HUES64 (cell line): Measurements from ENCODE around the gene ATP6V1B1. TPM values are rescaled to one million over a fixed set of nuclear protein-coding genes. Genes with fewer than 3 reads are reported as not detected.

Experiments
- H3K27ac ChIP-seq: 2 replicates; pipeline ENCODE4 v1.7.0; 2013; ENCODE audit warnings: low read depth, low read length, inconsistent platforms
- H3K27me3 ChIP-seq: 2 replicates; pipeline ENCODE4 v1.6.1; 2013; ENCODE audit warnings: mild to moderate bottlenecking, low read length; ENCODE audit not compliant: insufficient read depth
- H3K36me3 ChIP-seq: 2 replicates; pipeline ENCODE4 v1.6.1; 2013; ENCODE audit warnings: mild to moderate bottlenecking, low read length; ENCODE audit not compliant: insufficient read depth
- H3K4me1 ChIP-seq: 2 replicates; pipeline ENCODE4 v1.6.1; 2013; ENCODE audit warnings: mild to moderate bottlenecking, low read length, moderate library complexity; ENCODE audit not compliant: insufficient read depth
- H3K4me3 ChIP-seq: 2 replicates; pipeline ENCODE4 v1.5.1; 2013; ENCODE audit warnings: mild to moderate bottlenecking, low read length, moderate library complexity
- H3K9ac ChIP-seq: 2 replicates; pipeline ENCODE4 v1.6.1; 2013; ENCODE audit warnings: mild to moderate bottlenecking, low read depth, low read length
- H3K9me3 ChIP-seq: 2 replicates; pipeline ENCODE4 v1.6.1; 2013; ENCODE audit warnings: low read depth, low read length; ENCODE audit not compliant: insufficient read depth
- WGBS: fragments of 150-250, 120-280 bp; methylation state at CpG from one replicate; pipeline ENCODE4 v1.1.7; 2013; ENCODE audit warnings: missing lambda C conversion rate; 5-methylcytosine and 5-hydroxymethylcytosine counted together
- polyA plus RNA-seq, 2 experiments: library from polyadenylated mRNA; stranded (reverse); fragments of 50-300 nt; gene quantifications; one replicate each; pipeline ENCODE4 v1.2.3, GENCODE V29; 2013

Gene ATP6V1B1
- not detected for polyA plus RNA-seq (2013, experiment 1 of 2)
- polyA plus RNA-seq (2013, experiment 2 of 2), result 0.19 TPM

GRCh38 chr2:70935468-70936164, at the start of gene ATP6V1B1:
TSS of gene ATP6V1B1 (plus strand) at chr2:70935900. CDS start at chr2:70935955, 55 bp downstream.
- H3K27ac ChIP-seq, result no peak within 1 kb of the TSS
- H3K9me3 ChIP-seq, result no peaks in the 10 kb centered on the region
- no peaks in the 10 kb centered on the region for H3K36me3 ChIP-seq
- peaks cover 45% of the 10 kb centered on the region for H3K27me3 ChIP-seq
- peaks cover 14% of the 10 kb centered on the region for H3K4me1 ChIP-seq
- no peak within 1 kb of the TSS for H3K4me3 ChIP-seq
- no peak within 1 kb of the TSS for H3K9ac ChIP-seq
- 70% methylated on average over 11 of the region's 14 CpGs for WGBS

GRCh38 chr2:70886541-70886987, 49.1 kb upstream of the ATP6V1B1 start:
- 9% methylated on average over 9 of the region's 10 CpGs for WGBS
- Histone ChIP-seq H3K4me3 (no peak overlapping the region), H3K36me3 (no peaks in the 10 kb centered on the region), H3K27ac (no peak overlapping the region), H3K27me3 (peaks cover 99% of the 10 kb centered on the region), H3K4me1 (0 out of 2 replicates have a peak, but pooled peaks cover 7% of the 10 kb centered on the region), H3K9me3 (peaks cover 6% of the 10 kb centered on the region; the same call in 1 of the 2 replicates), H3K9ac (no peak overlapping the region)

GRCh38 chr2:70887208-70887549, 48.5 kb upstream of the ATP6V1B1 start:
- H3K9ac ChIP-seq, result peak overlapping the region; percentile 39; the same call in 1 of the 2 replicates
- peaks cover 6% of the 10 kb centered on the region; the same call in 1 of the 2 replicates for H3K9me3 ChIP-seq
- H3K27me3 ChIP-seq, result peaks cover 100% of the 10 kb centered on the region
- WGBS, result 1% methylated on average over 8 of the region's 8 CpGs
- H3K4me1 ChIP-seq, result 0 out of 2 replicates have a peak, but pooled peaks cover 7% of the 10 kb centered on the region
- H3K4me3 ChIP-seq, result peak overlapping the region; percentile 50
- H3K36me3 ChIP-seq, result no peaks in the 10 kb centered on the region
- H3K27ac ChIP-seq, result no peak overlapping the region

GRCh38 chr2:70887550-70888246, 48.0 kb upstream of the ATP6V1B1 start:
- peaks cover 100% of the 10 kb centered on the region for H3K27me3 ChIP-seq
- peak overlapping the region; percentile 39; the same call in 1 of the 2 replicates for H3K9ac ChIP-seq
- 0 out of 2 replicates have a peak, but pooled peaks cover 7% of the 10 kb centered on the region for H3K4me1 ChIP-seq
- under 1% methylated on average over 58 of the region's 58 CpGs for WGBS
- H3K9me3 ChIP-seq, result peaks cover 6% of the 10 kb centered on the region; the same call in 1 of the 2 replicates
- H3K36me3 ChIP-seq, result no peaks in the 10 kb centered on the region
- H3K27ac ChIP-seq, result no peak overlapping the region
- H3K4me3 ChIP-seq, result peak overlapping the region; percentile 50

- H3K27ac ChIP-seq, result no peak overlapping the region
- 1% methylated on average over 27 of the region's 27 CpGs for WGBS
- H3K9me3 ChIP-seq, result peaks cover 1% of the 10 kb centered on the region; the same call in 1 of the 2 replicates
- 0 out of 2 replicates have a peak, but pooled peaks cover 7% of the 10 kb centered on the region for H3K4me1 ChIP-seq
- peak overlapping the region; percentile 24; the same call in 1 of the 2 replicates for H3K4me3 ChIP-seq
- H3K9ac ChIP-seq, result no peak overlapping the region
- H3K27me3 ChIP-seq, result peaks cover 100% of the 10 kb centered on the region
- no peaks in the 10 kb centered on the region for H3K36me3 ChIP-seq
These were observed 47.3 kb upstream of the ATP6V1B1 start for GRCh38 chr2:70888366-70888922.

- Histone ChIP-seq H3K27me3 (peaks cover 100% of the 10 kb centered on the region), H3K4me3 (peak overlapping the region; percentile 24), H3K36me3 (no peaks in the 10 kb centered on the region), H3K27ac (no peak overlapping the region), H3K9ac (no peak overlapping the region), H3K4me1 (0 out of 2 replicates have a peak, but pooled peaks cover 7% of the 10 kb centered on the region), H3K9me3 (no peaks in the 10 kb centered on the region)
- WGBS, result under 1% methylated on average over 70 of the region's 70 CpGs
These were observed 46.6 kb upstream of the ATP6V1B1 start for GRCh38 chr2:70888923-70889715.

GRCh38 chr2:70889716-70890037, 46.0 kb upstream of the ATP6V1B1 start:
- H3K27me3 ChIP-seq, result peaks cover 100% of the 10 kb centered on the region
- no peak overlapping the region for H3K4me3 ChIP-seq
- 13% methylated on average over 5 of the region's 5 CpGs for WGBS

GRCh38 chr2:70890469-70891065, 45.1 kb upstream of the ATP6V1B1 start:
- Histone ChIP-seq H3K4me3 (no peak overlapping the region), H3K36me3 (no peaks in the 10 kb centered on the region), H3K27ac (no peak overlapping the region), H3K9me3 (no peaks in the 10 kb centered on the region), H3K9ac (no peak overlapping the region), H3K4me1 (0 out of 2 replicates have a peak, but pooled peaks cover 7% of the 10 kb centered on the region), H3K27me3 (peaks cover 100% of the 10 kb centered on the region)
- WGBS, result 52% methylated on average over 5 of the region's 5 CpGs

More at GRCh38 chr2:70889716-70890037, 46.0 kb upstream of the ATP6V1B1 start:
- no peak overlapping the region for H3K27ac ChIP-seq
- H3K9ac ChIP-seq, result no peak overlapping the region
- H3K36me3 ChIP-seq, result no peaks in the 10 kb centered on the region
- H3K4me1 ChIP-seq, result 0 out of 2 replicates have a peak, but pooled peaks cover 7% of the 10 kb centered on the region
- no peaks in the 10 kb centered on the region for H3K9me3 ChIP-seq

- no peak overlapping the region for H3K9ac ChIP-seq
- H3K9me3 ChIP-seq, result no peaks in the 10 kb centered on the region
- no peak overlapping the region for H3K4me3 ChIP-seq
- no peaks in the 10 kb centered on the region for H3K36me3 ChIP-seq
- H3K27ac ChIP-seq, result no peak overlapping the region
- H3K4me1 ChIP-seq, result 0 out of 2 replicates have a peak, but pooled peaks cover 5% of the 10 kb centered on the region
- H3K27me3 ChIP-seq, result peaks cover 100% of the 10 kb centered on the region
- WGBS, result 40% methylated on average over 9 of the region's 9 CpGs
These were observed 43.9 kb upstream of the ATP6V1B1 start for GRCh38 chr2:70891572-70892357.

GRCh38 chr2:70892750-70893149, 43.0 kb upstream of the ATP6V1B1 start:
- Histone ChIP-seq H3K27me3 (peaks cover 100% of the 10 kb centered on the region), H3K9me3 (no peaks in the 10 kb centered on the region), H3K4me3 (no peak overlapping the region), H3K9ac (no peak overlapping the region), H3K4me1 (no peaks in the 10 kb centered on the region), H3K36me3 (no peaks in the 10 kb centered on the region), H3K27ac (no peak overlapping the region)
- 76% methylated on average over 3 of the region's 5 CpGs for WGBS
